Activated gamma-delta T cell (primary cell): ENCODE measurements around the gene RHBDD3.

Experiments
- DNase-seq: peaks from one replicate; lab custom pipeline; 2025; lab: John Stamatoyannopoulos, UW

Gene RHBDD3

GRCh38 chr22:29306175-29306834 lies 38.5 kb upstream of the RHBDD3 start, which contains the start of gene GAS2L1:
TSS of gene GAS2L1 (plus strand) at chr22:29306650. CDS start at chr22:29308106, 1,456 bp downstream.
- no peak for DNase-seq

- no peak for DNase-seq
These were observed 38.0 kb upstream of the RHBDD3 start for GRCh38 chr22:29305836-29306174.

GRCh38 chr22:29302681-29303465 lies 35.1 kb upstream of the RHBDD3 start:
- no peak for DNase-seq

GRCh38 chr22:29302402-29302680 lies 34.6 kb upstream of the RHBDD3 start:
- DNase-seq = no peak

DNA sequence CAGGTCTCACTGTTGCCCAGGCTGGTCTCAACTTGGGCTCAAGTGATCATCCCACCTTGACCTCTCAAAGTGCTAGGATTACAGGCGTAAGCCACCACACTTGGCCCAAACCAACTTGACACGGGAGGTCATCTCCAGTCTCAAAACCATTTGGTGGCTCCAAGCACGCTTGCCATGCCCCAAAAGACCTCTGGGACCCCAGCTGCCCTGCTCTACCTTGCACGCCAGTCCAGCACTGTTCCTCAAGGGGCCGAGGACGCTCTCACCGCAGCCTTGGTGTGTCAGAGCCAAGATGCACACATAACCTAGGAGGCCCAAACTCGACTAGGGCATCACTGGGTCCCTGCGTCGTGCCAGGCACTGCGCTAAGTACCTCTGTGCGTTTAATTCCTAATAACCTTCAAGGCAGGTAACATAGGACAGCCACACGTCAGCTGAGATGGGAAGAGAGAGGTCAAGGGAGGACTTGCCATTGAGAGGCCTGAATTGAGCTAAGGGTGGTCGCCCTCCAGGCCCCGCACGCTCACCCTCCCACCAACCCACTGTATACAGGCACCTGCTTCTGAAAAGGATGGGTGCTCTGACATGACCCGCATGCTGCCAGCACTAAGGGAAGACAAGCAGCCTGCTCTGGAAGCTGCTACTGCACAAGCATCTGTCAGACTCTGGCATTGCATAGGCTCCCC lies 34.1 kb upstream of the RHBDD3 start:
- DNase-seq = no peak

DNA sequence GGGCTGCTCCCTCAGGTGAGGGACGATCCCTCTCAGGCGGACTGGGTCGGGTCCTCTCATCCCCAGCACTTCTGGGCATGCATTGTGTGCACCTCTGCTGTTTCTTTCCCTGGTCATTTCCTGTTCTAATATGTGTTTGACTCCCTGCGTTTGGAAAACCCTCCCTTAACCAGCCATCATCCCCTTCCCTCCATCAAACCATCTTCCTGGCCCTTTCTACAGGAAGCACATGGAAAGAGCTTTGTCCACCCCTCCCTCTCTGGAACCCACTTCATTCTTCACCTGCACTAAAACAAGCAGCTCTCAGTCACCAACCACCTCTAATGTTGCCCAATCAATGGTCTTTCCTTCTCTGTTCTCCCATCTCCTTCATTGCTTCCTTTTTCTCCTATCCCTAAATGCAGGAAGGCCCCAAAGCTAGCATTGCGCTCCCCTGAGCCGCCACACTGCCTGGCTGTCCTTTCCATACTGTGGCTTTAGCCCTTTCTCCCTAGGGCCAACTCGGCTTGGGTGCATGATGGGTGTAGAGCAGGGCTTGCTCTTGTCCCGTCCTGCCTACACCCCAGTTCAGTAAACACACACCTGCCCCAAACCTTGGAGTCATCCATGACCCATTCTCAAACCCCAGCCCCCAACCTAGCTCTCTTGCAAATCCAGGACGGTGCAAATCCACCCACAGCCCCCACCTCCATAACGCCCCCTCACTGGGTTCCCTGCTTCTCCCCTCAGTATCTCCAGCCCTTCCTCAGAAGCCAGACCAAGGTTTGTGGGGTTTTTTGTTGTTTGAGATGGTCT lies 33.2 kb upstream of the RHBDD3 start:
- DNase-seq = no peak

- no peak for DNase-seq
These were observed 32.7 kb upstream of the RHBDD3 start for GRCh38 chr22:29300467-29300806.

- DNase-seq = no peak
These were observed 31.5 kb upstream of the RHBDD3 start for GRCh38 chr22:29299136-29299900.

DNA sequence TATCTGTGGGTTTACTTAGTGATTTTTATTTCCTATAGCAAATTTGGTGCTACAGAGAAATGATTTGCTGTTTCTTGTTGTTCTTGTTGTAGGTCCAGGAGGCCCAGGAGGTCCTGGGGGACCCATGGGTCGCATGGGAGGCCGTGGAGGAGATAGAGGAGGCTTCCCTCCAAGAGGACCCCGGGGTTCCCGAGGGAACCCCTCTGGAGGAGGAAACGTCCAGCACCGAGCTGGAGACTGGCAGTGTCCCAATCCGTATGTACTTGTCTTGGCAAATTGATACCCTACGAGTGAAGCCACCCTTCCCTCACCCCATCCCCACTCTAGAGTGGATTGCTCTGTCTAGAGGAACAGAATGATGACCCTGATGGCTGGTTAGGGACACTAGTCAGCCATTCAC lies 30.9 kb upstream of the RHBDD3 start:
- DNase-seq = no peak

GRCh38 chr22:29292379-29292778 lies 24.6 kb upstream of the RHBDD3 start:
- no peak for DNase-seq

DNA sequence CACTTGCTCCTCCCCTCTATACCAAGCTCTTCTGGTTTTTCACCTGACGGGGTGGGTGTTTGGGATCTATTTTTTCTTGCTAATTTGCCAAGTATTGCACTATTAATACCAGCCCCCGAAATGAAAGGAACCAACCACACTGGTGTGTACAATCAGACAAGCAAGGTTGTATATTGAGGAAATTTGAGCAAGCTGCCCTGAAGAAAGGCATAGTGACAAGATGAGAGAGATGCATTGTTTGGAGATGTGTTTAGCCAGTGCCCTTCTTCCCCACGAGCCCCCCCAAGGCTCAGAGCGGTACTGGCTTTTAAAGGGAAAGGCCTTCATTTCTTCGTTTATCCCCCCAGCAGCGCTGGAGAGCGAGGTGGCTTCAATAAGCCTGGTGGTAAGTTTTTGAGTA lies 23.4 kb upstream of the RHBDD3 start:
- DNase-seq = no peak

- DNase-seq = no peak
These were observed 22.3 kb upstream of the RHBDD3 start for GRCh38 chr22:29290061-29290460.

DNA sequence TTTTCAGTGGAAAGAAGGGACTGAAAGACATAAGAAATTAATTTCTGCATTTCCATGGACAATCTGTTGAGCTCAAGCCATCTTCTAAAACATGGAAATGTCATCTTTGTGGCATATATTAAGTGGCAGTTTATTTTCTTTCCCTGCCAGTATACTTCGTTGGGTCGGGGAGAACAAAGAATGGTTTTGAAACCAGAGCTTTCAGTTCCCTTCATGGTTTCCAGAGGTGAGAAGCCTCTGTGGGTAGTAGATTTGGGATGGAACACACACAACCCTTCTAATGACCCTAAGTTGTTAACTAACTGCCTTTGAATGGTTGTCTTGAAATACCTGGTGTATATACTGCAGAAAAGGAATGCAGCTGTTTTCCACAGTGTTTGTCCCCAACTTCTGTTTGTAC lies 21.1 kb upstream of the RHBDD3 start:
- no peak for DNase-seq

DNA sequence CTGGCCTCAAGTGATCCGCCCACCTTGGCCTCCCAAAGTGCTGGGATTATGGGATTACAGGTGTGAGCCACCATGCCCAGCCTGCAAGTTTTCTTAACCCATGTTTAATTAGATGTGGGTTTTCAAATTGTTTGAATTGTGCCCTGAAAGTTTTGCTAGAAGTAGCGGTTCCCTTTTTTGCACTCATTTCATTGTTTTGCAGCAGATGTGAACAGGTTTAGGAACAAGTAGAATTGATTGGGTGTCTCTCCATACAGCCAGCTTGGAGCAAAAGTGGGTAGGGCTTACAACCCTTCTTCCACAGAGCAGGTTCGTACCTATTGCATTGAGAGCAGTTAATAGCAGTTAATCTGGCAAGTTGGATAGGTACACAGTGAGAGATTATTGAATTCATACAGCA lies 16.4 kb upstream of the RHBDD3 start:
- DNase-seq = no peak

DNA sequence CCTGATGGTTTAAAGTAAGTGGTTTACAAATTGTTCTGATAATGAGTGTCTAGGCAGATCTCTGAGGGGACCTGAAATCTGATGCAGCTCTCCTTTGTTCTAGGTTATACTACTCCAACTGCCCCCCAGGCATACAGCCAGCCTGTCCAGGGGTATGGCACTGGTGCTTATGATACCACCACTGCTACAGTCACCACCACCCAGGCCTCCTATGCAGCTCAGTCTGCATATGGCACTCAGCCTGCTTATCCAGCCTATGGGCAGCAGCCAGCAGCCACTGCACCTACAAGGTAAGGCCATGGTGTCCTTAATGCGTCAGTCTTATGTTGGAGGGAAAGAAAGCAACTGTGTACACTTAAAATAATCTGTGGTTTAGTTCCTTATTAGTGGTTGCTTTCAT lies 10.1 kb upstream of the RHBDD3 start:
- no peak for DNase-seq

GRCh38 chr22:29275819-29276565 lies 8.2 kb upstream of the RHBDD3 start:
- DNase-seq = no peak

GRCh38 chr22:29275167-29275566 lies 7.4 kb upstream of the RHBDD3 start:
- DNase-seq = no peak

GRCh38 chr22:29272624-29273023 lies 4.8 kb upstream of the RHBDD3 start:
- no peak for DNase-seq

GRCh38 chr22:29270475-29271271 lies 2.9 kb upstream of the RHBDD3 start:
- no peak for DNase-seq

- DNase-seq = no peak
These were observed 2.1 kb upstream of the RHBDD3 start for GRCh38 chr22:29269731-29270474.
